GM12878 (cell line): ENCODE data around the gene MRPL27.

Experiments
- ATF2 ChIP-seq: IDR thresholded peaks from 2 replicates; pipeline ENCODE4 v1.6.1; 2012; ENCODE audit warnings: low read length, inconsistent platforms
- CEBPZ ChIP-seq: fragments of 150-350 bp; IDR thresholded peaks from 2 replicates; pipeline ENCODE4 v1.6.1; 2016; ENCODE audit warnings: low read depth, low read length
- CHD2 ChIP-seq: IDR thresholded peaks from 2 replicates; pipeline ENCODE4 v1.6.1; 2011; ENCODE audit warnings: low read depth, low read length, improper control_type of control experiment, borderline replicate concordance
- CTCF ChIP-seq, 3 experiments: IDR thresholded peaks in 2 of 3; conservative IDR thresholded peaks in 1 of 3; 2 replicates each; pipeline ENCODE4 v1.5.1; 2011; ENCODE audit warnings: low read depth in 3 of 3, low read length in 3 of 3, mild to moderate bottlenecking in 3 of 3, control low read depth in 2 of 3, moderate library complexity in 2 of 3, inconsistent platforms in 1 of 3, mixed read lengths in 1 of 3; ENCODE audit not compliant: control insufficient read depth in 2 of 3, insufficient read depth in 1 of 3; ENCODE audit errors: extremely low read depth in 1 of 3
- E2F4 ChIP-seq: IDR thresholded peaks from 2 replicates; pipeline ENCODE4 v1.6.1; 2012; ENCODE audit warnings: low read depth, low read length, improper control_type of control experiment
- FOXM1 ChIP-seq: IDR thresholded peaks from 2 replicates; pipeline ENCODE4 v1.6.1; 2012; ENCODE audit warnings: low read depth, mild to moderate bottlenecking, inconsistent platforms, low read length, moderate library complexity
- HDGF ChIP-seq: fragments of 450-650 bp; IDR thresholded peaks from 2 replicates; pipeline ENCODE4 v1.6.1; 2016; ENCODE audit warnings: antibody characterized with exemption
- POLR2AphosphoS5 ChIP-seq: IDR thresholded peaks from 2 replicates; pipeline ENCODE4 v1.6.1; 2011; ENCODE audit warnings: mild to moderate bottlenecking, low read length, inconsistent platforms

GRCh38 chr17:50346313-50347116 is 26.5 kb downstream of the MRPL27 start:
- TF ChIP-seq CTCF (IDR thresholded peaks at IDR 0.05 in 2 of 3, conservative IDR thresholded peaks at IDR 0.05 in 1 of 3; ENCODE audit: control insufficient read depth in 2 of 3, extremely low read depth in 1 of 3, insufficient read depth in 1 of 3, low read depth in 3 of 3, low read length in 3 of 3) (no peak), FOXM1 (no peak), ATF2 (no peak), CHD2 (no peak), HDGF (no peak; the same call in 1 of the 2 replicates), E2F4 (no peak), CEBPZ (no peak), POLR2AphosphoS5 (no peak)
